Liver (tissue), 3 donors: ENCODE results near the gene DIPK1C.

Experiments used
- GABPA ChIP-seq, 2 donors: IDR thresholded peaks in 1 of 2; conservative IDR thresholded peaks in 1 of 2; 2 replicates each; pipeline ENCODE4 v1.6.1; 2016; ENCODE audit warnings: antibody characterized with exemption in 2 of 2, mild to moderate bottlenecking in 1 of 2, moderate library complexity in 1 of 2
- YY1 ChIP-seq: IDR thresholded peaks from 2 replicates; pipeline ENCODE4 v1.6.1; 2016; ENCODE audit warnings: antibody characterized with exemption, mild to moderate bottlenecking
- TF ChIP-seq, protein P1 (sequence below): fragments of 150-350 bp; IDR thresholded peaks from 2 replicates; pipeline ENCODE4 v1.5.1; 2017; ENCODE audit warnings: improper control_type of control experiment, low read depth, low read length; ENCODE audit not compliant: missing input control
- donor health status: healthy.
- donor health status: healthy.

DNA sequence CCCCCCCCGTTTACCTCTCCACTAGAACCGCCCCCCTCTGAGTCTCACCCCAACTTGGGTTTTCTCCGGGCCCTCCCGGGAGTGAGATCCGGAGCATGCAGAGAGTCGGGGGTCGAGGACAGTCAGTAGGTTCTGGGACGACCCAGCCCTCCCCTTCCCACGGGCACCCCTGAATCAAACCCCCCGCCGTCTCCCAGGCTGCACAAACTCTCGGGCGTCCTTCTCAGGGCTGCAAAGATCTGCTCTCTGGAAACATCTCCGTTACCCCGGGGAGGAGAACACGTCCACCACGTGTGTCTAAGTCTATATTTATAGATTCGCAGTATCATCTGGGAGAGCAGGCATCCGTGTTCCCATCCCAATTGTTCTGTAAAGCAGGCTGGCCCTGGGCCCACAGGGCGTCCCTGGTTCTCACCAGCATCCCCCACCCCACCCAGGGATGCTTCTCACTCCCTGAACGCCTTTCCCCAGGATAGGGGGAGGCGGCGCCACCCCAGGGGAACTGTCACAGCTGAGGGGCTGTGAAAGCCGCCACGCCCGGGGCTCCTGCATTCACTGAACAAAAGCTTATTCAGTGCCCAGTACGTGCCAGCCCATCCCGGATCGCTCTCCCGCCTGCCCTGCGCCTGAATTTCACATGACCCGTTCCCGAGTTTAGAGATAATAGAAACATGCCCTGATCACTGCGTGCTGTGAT is 765 bp upstream of the DIPK1C start:
- TF ChIP-seq YY1 (no peak), GABPA (IDR thresholded peaks at IDR 0.05 in 1 of 2, conservative IDR thresholded peaks at IDR 0.05 in 1 of 2) (no peak)
- TF ChIP-seq, protein P1, sequence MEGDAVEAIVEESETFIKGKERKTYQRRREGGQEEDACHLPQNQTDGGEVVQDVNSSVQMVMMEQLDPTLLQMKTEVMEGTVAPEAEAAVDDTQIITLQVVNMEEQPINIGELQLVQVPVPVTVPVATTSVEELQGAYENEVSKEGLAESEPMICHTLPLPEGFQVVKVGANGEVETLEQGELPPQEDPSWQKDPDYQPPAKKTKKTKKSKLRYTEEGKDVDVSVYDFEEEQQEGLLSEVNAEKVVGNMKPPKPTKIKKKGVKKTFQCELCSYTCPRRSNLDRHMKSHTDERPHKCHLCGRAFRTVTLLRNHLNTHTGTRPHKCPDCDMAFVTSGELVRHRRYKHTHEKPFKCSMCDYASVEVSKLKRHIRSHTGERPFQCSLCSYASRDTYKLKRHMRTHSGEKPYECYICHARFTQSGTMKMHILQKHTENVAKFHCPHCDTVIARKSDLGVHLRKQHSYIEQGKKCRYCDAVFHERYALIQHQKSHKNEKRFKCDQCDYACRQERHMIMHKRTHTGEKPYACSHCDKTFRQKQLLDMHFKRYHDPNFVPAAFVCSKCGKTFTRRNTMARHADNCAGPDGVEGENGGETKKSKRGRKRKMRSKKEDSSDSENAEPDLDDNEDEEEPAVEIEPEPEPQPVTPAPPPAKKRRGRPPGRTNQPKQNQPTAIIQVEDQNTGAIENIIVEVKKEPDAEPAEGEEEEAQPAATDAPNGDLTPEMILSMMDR: no peak
